Body of pancreas (tissue), 4 donors: ENCODE results near the gene PFKFB3. TPM values are rescaled to one million over a fixed set of nuclear protein-coding genes. Genes with fewer than 3 reads are reported as not detected.
"Not testable (repeated sequence)": the region's sequence is repeated elsewhere in the genome, so short reads cannot be mapped to it uniquely, and the experiment has no call there.

Experiments
- ATAC-seq: fragments of 150-250 bp; one replicate; pipeline ENCODE4 v1.9.1; 2016
- DNase-seq, 4 donors: peaks; one replicate each; pipeline ENCODE4 v3.0.0-alpha.2; 2019
- H3K27ac ChIP-seq, 4 donors: fragments of 200-600 bp; sonication (generic); 1 replicate in 3 of 4; 2 replicates in 1 of 4; pipeline versions ENCODE4 v1.5.1 to v1.6.1; 2016 to 2019; ENCODE audit warnings: mild to moderate bottlenecking in 1 of 4, mixed read lengths in 1 of 4, moderate library complexity in 1 of 4
- H3K27me3 ChIP-seq, 2 donors: fragments of 200-600 bp; sonication (generic); one replicate each; pipeline ENCODE4 v1.6.0; 2016; ENCODE audit warnings: mild to moderate bottlenecking in 1 of 2
- H3K36me3 ChIP-seq, 2 donors: fragments of 200-600 bp; sonication (generic); replicated peaks in 1 of 2; 2 replicates each; pipeline ENCODE4 v1.5.1; 2016; ENCODE audit warnings: low read depth in 2 of 2; ENCODE audit not compliant: insufficient read depth in 1 of 2
- H3K4me1 ChIP-seq: fragments of 200-600 bp; sonication (generic); one replicate; pipeline ENCODE4 v1.6.0; 2016
- H3K4me3 ChIP-seq, 2 donors: fragments of 200-600 bp; sonication (generic); 1 replicate in 1 of 2; 2 replicates in 1 of 2; pipeline ENCODE4 v1.5.1; 2016 to 2019
- H3K9me3 ChIP-seq, 3 donors: fragments of 200-600 bp; sonication (generic); 1 replicate in 2 of 3; 2 replicates in 1 of 3; pipeline ENCODE4 v1.5.1; 2016
- POLR2A ChIP-seq, 3 donors: fragments of 450-650 bp; IDR thresholded peaks; one replicate each; pipeline ENCODE4 v1.6.1; 2016; ENCODE audit warnings: antibody characterized with exemption in 3 of 3, mild to moderate bottlenecking in 2 of 3
- whole genome bisulfite sequencing, 2 donors: methylation state at CpG; one replicate each; pipeline ENCODE4 v1.1.5; 2017; 5-methylcytosine and 5-hydroxymethylcytosine counted together
- intact Hi-C: fragments of 100-400 bp; cut with DNase I; formaldehyde crosslinking; loops from one replicate; pipeline ENCODE4 v1.15.1; 2023
- total RNA-seq, 2 donors: library from RNA; depleted of rRNA; stranded (reverse); fragments of >200 nt; gene quantifications; one replicate each; pipeline ENCODE4 v1.1.0, GENCODE V29; 2016
- TF ChIP-seq, protein P1 (sequence below), 7 experiments: fragments of 450-650 bp in 4 of 7; fragments of 200-600 bp in 3 of 7; sonication (generic) in 3 of 7; IDR thresholded peaks; one replicate each; pipeline ENCODE4 v1.5.1; 2016 to 2019; ENCODE audit warnings: antibody characterized with exemption in 7 of 7

PFKFB3 gene
- total RNA-seq, 2 donors from 2014 or later, result 26.5 to 137 TPM

DNA sequence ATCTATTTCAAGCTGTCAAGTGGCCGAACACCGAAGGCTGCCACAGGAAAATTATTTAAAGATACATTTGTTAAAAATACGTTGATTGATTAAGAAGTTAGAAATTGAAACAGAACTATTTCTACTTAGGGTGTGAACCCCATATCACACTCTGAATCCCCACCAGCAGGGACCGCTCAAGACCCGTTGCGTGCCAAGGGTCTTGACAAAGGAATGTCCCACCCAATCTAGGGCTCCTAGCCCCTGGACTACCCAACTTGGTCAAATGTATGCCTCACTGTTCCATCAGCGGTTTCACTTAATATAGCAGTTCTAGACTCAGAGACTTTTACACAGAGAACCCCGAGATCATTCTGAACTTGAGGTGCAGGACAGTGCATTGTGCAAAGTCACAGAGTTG is 11.6 kb upstream of the PFKFB3 start:
- Histone ChIP-seq H3K27me3 (no peaks in the 10 kb centered on the region), H3K27ac (peak overlapping the region; percentile 38 to 77 (median 58)), H3K4me1 (peaks cover 45% of the 10 kb centered on the region), H3K9me3 (no peaks in the 10 kb centered on the region), H3K36me3 (no peaks in the 10 kb centered on the region), H3K4me3 (no peak overlapping the region)
- intact Hi-C loops, result no loop called here
- WGBS, 2 donors, result 46 to 53% methylated on average over 7 to 8 of the region's 8 CpGs
- DNase-seq, result no peak
- TF ChIP-seq POLR2A (IDR thresholded peaks at IDR 0.05), result no peak
- TF ChIP-seq, protein P1, sequence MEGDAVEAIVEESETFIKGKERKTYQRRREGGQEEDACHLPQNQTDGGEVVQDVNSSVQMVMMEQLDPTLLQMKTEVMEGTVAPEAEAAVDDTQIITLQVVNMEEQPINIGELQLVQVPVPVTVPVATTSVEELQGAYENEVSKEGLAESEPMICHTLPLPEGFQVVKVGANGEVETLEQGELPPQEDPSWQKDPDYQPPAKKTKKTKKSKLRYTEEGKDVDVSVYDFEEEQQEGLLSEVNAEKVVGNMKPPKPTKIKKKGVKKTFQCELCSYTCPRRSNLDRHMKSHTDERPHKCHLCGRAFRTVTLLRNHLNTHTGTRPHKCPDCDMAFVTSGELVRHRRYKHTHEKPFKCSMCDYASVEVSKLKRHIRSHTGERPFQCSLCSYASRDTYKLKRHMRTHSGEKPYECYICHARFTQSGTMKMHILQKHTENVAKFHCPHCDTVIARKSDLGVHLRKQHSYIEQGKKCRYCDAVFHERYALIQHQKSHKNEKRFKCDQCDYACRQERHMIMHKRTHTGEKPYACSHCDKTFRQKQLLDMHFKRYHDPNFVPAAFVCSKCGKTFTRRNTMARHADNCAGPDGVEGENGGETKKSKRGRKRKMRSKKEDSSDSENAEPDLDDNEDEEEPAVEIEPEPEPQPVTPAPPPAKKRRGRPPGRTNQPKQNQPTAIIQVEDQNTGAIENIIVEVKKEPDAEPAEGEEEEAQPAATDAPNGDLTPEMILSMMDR (IDR thresholded peaks at IDR 0.05), result no peak
- no peak for ATAC-seq

GRCh38 chr10:6191569-6191968 is 11.2 kb upstream of the PFKFB3 start:
- no peak overlapping the region for H3K4me3 ChIP-seq
- H3K27ac ChIP-seq, result peak overlapping the region; percentile 38 to 77 (median 58)
- peaks cover 45% of the 10 kb centered on the region for H3K4me1 ChIP-seq
- WGBS, 2 donors, result 55 to 64% methylated on average over 12 to 19 of the region's 19 CpGs
- H3K27me3 ChIP-seq, result no peaks in the 10 kb centered on the region
- TF ChIP-seq POLR2A (IDR thresholded peaks at IDR 0.05), result no peak
- TF ChIP-seq, protein P1 (IDR thresholded peaks at IDR 0.05), result no peak
- H3K36me3 ChIP-seq, result no peaks in the 10 kb centered on the region
- DNase-seq, result peak in 2 of 4 donors; percentile 29
- ATAC-seq, result peak; percentile 13
- intact Hi-C loops, result no loop called here
- H3K9me3 ChIP-seq, result no peaks in the 10 kb centered on the region

DNA sequence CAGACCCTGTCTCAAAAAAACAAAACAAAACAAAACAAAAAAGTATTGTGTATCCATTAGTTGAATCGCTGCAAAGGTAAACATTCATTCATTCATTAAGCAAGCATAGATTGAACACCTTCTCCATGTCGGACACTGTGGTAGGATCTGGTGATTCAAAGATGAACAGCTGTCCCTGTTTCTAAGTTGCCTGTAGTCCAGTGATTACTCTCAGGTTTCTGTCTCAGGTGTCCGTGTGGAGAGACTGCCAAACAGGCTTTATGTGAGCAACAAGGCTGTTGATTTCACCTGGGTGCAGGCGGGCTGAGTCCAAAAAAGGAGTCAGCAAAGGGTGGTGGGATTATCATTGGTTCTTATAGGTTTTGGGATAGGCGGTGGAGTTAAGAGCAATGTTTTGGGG is 9.4 kb upstream of the PFKFB3 start:
- peaks cover 45% of the 10 kb centered on the region for H3K4me1 ChIP-seq
- H3K4me3 ChIP-seq, DNase-seq, H3K27me3 ChIP-seq, ATAC-seq, H3K36me3 ChIP-seq, intact Hi-C loops, H3K9me3 ChIP-seq: not testable (repeated sequence)
- peak overlapping the region in 1 of 4 donors; percentile 34 for H3K27ac ChIP-seq
- WGBS, 2 donors, result 56 to 57% methylated on average over 5 of the region's 5 CpGs

- WGBS, 2 donors, result 97 to 99% methylated on average over 6 of the region's 6 CpGs
- TF ChIP-seq POLR2A (IDR thresholded peaks at IDR 0.05), result no peak
- TF ChIP-seq, protein P1 (IDR thresholded peaks at IDR 0.05), result no peak
- no peaks in the 10 kb centered on the region for H3K9me3 ChIP-seq
- peaks cover 55% of the 10 kb centered on the region for H3K4me1 ChIP-seq
- ATAC-seq (no peak), DNase-seq (no peak)
- H3K36me3 ChIP-seq, result no peaks in the 10 kb centered on the region
- no peaks in the 10 kb centered on the region for H3K27me3 ChIP-seq
- no peak overlapping the region for H3K4me3 ChIP-seq
- intact Hi-C loops, result no loop called here
- H3K27ac ChIP-seq, result no peak overlapping the region
Measured at GRCh38 chr10:6194311-6194710, 8.4 kb upstream of the PFKFB3 start.

GRCh38 chr10:6195376-6195775 is 7.4 kb upstream of the PFKFB3 start:
- DNase-seq, result no peak
- Histone ChIP-seq H3K4me1 (peaks cover 65% of the 10 kb centered on the region), H3K27ac (peak overlapping the region in 2 of 4 donors; percentile 13 to 44), H3K9me3 (no peaks in the 10 kb centered on the region), H3K4me3 (no peak overlapping the region), H3K36me3 (no peaks in the 10 kb centered on the region), H3K27me3 (no peaks in the 10 kb centered on the region)
- intact Hi-C loops, result no loop called here
- WGBS, 2 donors, result 84 to 85% methylated on average over 6 of the region's 6 CpGs
- ATAC-seq, result no peak
- TF ChIP-seq POLR2A (IDR thresholded peaks at IDR 0.05), result no peak
- TF ChIP-seq, protein P1 (IDR thresholded peaks at IDR 0.05), result no peak
